Left lung (tissue), 10 donors: ENCODE data around the gene PTX3. TPM values are rescaled to one million over a fixed set of nuclear protein-coding genes. Genes with fewer than 3 reads are reported as not detected.

Source experiments
- ATAC-seq: fragments of 200-7000 bp; cut with Tn5 transposase; one replicate; pipeline ENCODE4 v1.9.1; 2020; ENCODE audit warnings: moderate library complexity
- DNase-seq, 4 donors: peaks; one replicate each; pipeline ENCODE4 v3.0.0-alpha.2; 2013 to 2020
- H3K27ac ChIP-seq, 2 donors: fragments of 200-600 bp; sonication (generic) in 1 of 2; one replicate each; pipeline versions ENCODE4 v1.5.0 to v1.8.0; 2020 to 2021
- H3K27me3 ChIP-seq, 2 donors: fragments of 200-600 bp; sonication (generic) in 1 of 2; one replicate each; pipeline versions ENCODE4 v1.5.0 to v1.8.0; 2020 to 2021
- H3K36me3 ChIP-seq, 2 donors: fragments of 200-600 bp; sonication (generic) in 1 of 2; one replicate each; pipeline versions ENCODE4 v1.5.0 to v1.8.0; 2020 to 2021
- H3K4me1 ChIP-seq, 2 donors: fragments of 200-600 bp; one replicate each; pipeline ENCODE4 v1.8.0; 2021
- H3K4me3 ChIP-seq, 2 donors: fragments of 200-600 bp; sonication (generic) in 1 of 2; one replicate each; pipeline versions ENCODE4 v1.5.0 to v1.8.0; 2020 to 2021; ENCODE audit warnings: mild to moderate bottlenecking in 1 of 2
- H3K9me3 ChIP-seq, 2 donors: fragments of 200-600 bp; sonication (generic) in 1 of 2; one replicate each; pipeline versions ENCODE4 v1.5.0 to v1.8.0; 2020 to 2021
- CTCF ChIP-seq, 2 donors: fragments of 200-600 bp; sonication (generic) in 1 of 2; IDR thresholded peaks; one replicate each; pipeline versions ENCODE4 v1.5.0 to v1.8.0; 2021; ENCODE audit warnings: antibody characterized with exemption in 2 of 2
- intact Hi-C, 2 donors: fragments of 100-400 bp; cut with DNase I; formaldehyde crosslinking; loops; one replicate each; pipeline versions ENCODE4 v1.11.2 to v1.14.2; 2022
- polyA plus RNA-seq, 6 donors: library from polyadenylated mRNA; unstranded; fragments of 120-200 nt; gene quantifications; one replicate each; pipeline ENCODE4 v1.2.1, GENCODE V29; 2013; ENCODE audit not compliant: insufficient read length in 6 of 6
- total RNA-seq, 2 donors: library from RNA; stranded (reverse); fragmentation: NEBNext Ultra II Directional; extraction: Animal tissue kit (Norgen Biotek cat#: 25700); gene quantifications; one replicate each; pipeline ENCODE4 v1.2.1, GENCODE V29; 2021
- donor health status: DM: no; HTN: yes; CAD: no.
- donor health status: DM: no; HTN: no; CAD: no.

PTX3 gene
- total and polyA plus RNA-seq, 8 donors, result 5.6 to 93.7 (median 32.3) TPM

DNA sequence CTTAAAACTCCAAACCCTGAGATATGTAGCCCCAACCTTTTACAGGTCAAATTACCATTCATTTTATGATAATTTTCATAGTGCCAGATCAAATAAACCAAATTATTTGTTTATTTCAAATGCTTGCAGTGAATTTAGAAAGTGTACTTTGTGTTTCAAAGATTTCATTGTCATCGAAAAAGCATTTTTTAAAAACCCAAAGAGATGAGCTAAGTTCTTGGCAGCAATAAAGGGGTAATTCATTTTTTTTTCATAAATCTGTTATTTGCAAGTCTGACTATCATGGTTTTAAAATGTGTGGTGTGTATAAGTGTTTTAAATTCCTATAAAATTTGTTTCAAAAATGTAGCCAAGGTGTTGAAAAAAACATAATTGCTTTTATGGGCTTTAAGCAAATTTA lies 17.2 kb downstream of the PTX3 start:
- ATAC-seq, result no peak
- no peak for DNase-seq
- Histone ChIP-seq H3K9me3 (no peaks in the 10 kb centered on the region), H3K36me3 (peaks cover 0 to under 1% of the 10 kb centered on the region in 2 donors), H3K27ac (no peak overlapping the region), H3K27me3 (peaks cover 0 to 3% of the 10 kb centered on the region in 2 donors), H3K4me1 (peaks cover 0 to 11% of the 10 kb centered on the region in 2 donors), H3K4me3 (no peak overlapping the region)
- TF ChIP-seq CTCF (IDR thresholded peaks at IDR 0.05), result no peak
- intact Hi-C loops, result no loop called here

- Histone ChIP-seq H3K27ac (no peak overlapping the region), H3K4me1 (no peaks in the 10 kb centered on the region), H3K36me3 (peaks cover 0 to 6% of the 10 kb centered on the region in 2 donors), H3K27me3 (peaks cover 0 to 7% of the 10 kb centered on the region in 2 donors), H3K4me3 (no peak overlapping the region), H3K9me3 (no peaks in the 10 kb centered on the region)
- ATAC-seq (no peak), DNase-seq (no peak)
- intact Hi-C loops, result no loop called here
- no peak for TF ChIP-seq CTCF (IDR thresholded peaks at IDR 0.05)
Observed at GRCh38 chr3:157459706-157460105, 23.1 kb downstream of the PTX3 start.

- intact Hi-C loops, result no loop called here
- no peak for ATAC-seq
- H3K36me3 ChIP-seq, result peaks cover 0 to 6% of the 10 kb centered on the region in 2 donors
Observed at GRCh38 chr3:157460253-157460652, 23.6 kb downstream of the PTX3 start.

DNA sequence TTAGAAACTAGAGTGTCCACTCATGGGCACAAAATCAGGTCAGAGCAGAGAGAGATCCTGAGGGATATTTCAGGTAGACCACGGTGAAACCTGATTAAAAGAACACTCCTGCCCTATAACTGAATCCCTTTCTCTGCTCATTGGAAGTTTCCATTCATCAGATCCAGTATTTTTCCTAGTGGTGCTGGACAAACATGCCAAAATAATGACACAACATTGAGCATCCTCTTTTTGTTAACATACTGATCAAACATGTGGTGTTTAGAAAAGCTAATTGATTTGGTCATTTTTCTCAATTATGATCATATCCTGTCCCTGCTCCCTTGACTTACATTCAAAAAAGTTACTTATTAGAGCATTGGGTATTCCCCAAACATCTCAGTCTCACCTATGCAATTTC lies 27.2 kb downstream of the PTX3 start:
- Histone ChIP-seq H3K4me3 (no peak overlapping the region), H3K4me1 (peaks cover 0 to 23% of the 10 kb centered on the region in 2 donors), H3K9me3 (no peaks in the 10 kb centered on the region), H3K36me3 (peaks cover 0 to 5% of the 10 kb centered on the region in 2 donors), H3K27me3 (peaks cover 0 to 7% of the 10 kb centered on the region in 2 donors), H3K27ac (no peak overlapping the region)
- DNase-seq (no peak), ATAC-seq (no peak)
- intact Hi-C loops, result no loop called here
- no peak for TF ChIP-seq CTCF (IDR thresholded peaks at IDR 0.05)

More at GRCh38 chr3:157460253-157460652, 23.6 kb downstream of the PTX3 start:
- Histone ChIP-seq H3K27ac (no peak overlapping the region), H3K4me3 (no peak overlapping the region), H3K9me3 (no peaks in the 10 kb centered on the region), H3K4me1 (no peaks in the 10 kb centered on the region), H3K27me3 (peaks cover 0 to 7% of the 10 kb centered on the region in 2 donors)
- no peak for TF ChIP-seq CTCF (IDR thresholded peaks at IDR 0.05)
- DNase-seq, result no peak

- Histone ChIP-seq H3K9me3 (no peaks in the 10 kb centered on the region), H3K4me1 (peaks cover 0 to 28% of the 10 kb centered on the region in 2 donors), H3K4me3 (no peak overlapping the region), H3K27ac (no peak overlapping the region), H3K36me3 (peaks cover 0 to under 1% of the 10 kb centered on the region in 2 donors), H3K27me3 (peaks cover 0 to 7% of the 10 kb centered on the region in 2 donors)
- ATAC-seq, result no peak
- DNase-seq, result no peak
- intact Hi-C loops, result no loop called here
- TF ChIP-seq CTCF (IDR thresholded peaks at IDR 0.05), result no peak
Observed at GRCh38 chr3:157464321-157464720, 27.7 kb downstream of the PTX3 start.
